Right ventricle myocardium inferior (tissue), 1 donor: ENCODE data around the gene UFD1. TPM values are rescaled to one million over a fixed set of nuclear protein-coding genes. Genes with fewer than 3 reads are reported as not detected.
"Not testable (repeated sequence)": the region's sequence is repeated elsewhere in the genome, so short reads cannot be mapped to it uniquely, and the experiment has no call there.

Experiments used
- ATAC-seq: fragments of 200-7000 bp; cut with Tn5 transposase; one replicate; pipeline ENCODE4 v1.9.1; 2020; ENCODE audit warnings: mild to moderate bottlenecking, moderate library complexity
- DNase-seq: peaks from one replicate; pipeline ENCODE4 v3.0.0; 2021; ENCODE audit errors: missing footprints
- intact Hi-C: fragments of 100-400 bp; cut with DNase I; formaldehyde crosslinking; loops from one replicate; pipeline ENCODE4 v1.11.0; 2022
- total RNA-seq: library from RNA; stranded (reverse); fragmentation: NEBNext Ultra II Directional; extraction: Animal tissue kit (Norgen Biotek cat#: 25700); gene quantifications from one replicate; pipeline ENCODE4 v1.2.1, GENCODE V29; 2021
- donor health status: DM: no; HTN: yes; CAD: no; lungs with severe emphysema.

Gene UFD1
- total RNA-seq, 1 donor from 2014 or later = 45.8 TPM

DNA sequence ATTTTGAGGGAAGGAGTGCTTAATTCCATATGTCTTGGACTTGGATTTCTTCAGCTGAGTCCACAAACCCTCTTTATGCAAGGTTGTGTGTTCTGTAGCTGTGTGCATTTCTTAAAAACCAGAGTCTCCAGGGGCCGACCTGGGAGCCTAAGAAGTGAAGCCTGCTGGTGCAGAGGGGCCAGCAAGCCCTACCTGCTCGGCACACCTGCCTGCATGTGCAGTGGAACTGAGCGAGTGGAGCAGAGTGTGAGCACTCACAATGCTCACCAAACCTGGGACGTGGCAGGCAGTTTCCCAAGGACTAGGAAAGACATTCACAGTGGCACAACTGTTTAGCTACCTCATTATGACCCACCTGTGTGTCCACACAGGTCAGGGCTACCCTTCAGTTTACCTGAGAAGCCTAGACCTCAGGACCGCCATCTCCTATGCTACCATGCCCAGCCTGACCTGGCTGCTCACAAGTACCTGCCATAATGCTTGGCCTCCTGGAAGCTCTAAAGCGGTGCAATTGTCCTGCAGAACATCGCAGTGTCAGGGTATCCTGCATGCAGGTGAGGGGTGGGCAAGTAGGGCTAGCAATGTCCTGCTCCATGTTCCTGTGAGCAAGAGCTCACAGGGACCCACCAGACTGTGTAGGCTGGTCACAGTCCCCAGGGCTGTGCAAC is 35.3 kb downstream of the UFD1 start:
- DNase-seq (no peak), ATAC-seq (no peak)
- intact Hi-C loops = no loop called here

DNA sequence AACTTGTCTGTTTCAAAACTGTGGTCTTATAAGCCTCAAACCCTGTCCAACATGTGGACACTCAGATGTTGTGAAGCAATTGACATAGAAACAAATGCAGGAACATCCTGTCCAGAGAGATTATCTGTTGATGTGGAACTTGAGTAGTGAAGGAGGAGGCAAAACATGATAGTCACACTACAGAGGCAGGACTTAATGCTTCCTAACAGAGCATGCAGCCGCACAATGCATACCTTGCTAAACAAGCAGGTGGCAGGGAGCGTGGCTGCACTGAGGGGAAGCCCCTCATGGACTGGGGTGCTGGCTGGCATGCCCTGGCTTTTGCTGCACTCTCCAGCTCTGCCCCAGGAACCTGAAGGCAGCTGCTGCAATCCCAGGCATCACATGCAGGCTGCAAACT is 36.8 kb downstream of the UFD1 start:
- intact Hi-C loops = no loop called here
- ATAC-seq = no peak
- DNase-seq = no peak

GRCh38 chr22:19440411-19441195 is 38.4 kb downstream of the UFD1 start:
- ATAC-seq = peak; percentile 29
- intact Hi-C loops = no loop called here

DNA sequence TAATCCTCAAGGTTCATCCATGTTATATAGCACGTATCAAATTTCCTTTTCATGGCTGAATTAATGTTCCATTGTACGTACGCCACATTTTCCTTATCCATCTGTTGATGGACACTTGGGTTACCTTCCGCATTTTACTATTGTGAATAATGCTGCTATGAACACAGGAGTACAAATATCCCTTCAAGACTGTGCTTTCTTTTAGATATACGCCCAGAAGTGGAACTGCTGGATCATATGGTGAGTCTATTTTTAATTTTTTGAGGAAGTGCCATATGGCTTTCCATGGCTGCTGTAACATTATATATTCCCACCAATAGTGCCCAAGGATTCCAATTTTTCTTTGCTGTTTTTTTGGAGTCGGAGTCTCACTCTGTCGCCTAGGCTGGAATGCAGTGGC is 40.7 kb downstream of the UFD1 start:
- intact Hi-C loops = loop anchor here (10.0 kb wide), 1 partner anchor 293 kb away; the partner anchor contains the start of gene ESS2
- no peak for ATAC-seq
- no peak for DNase-seq

More at GRCh38 chr22:19440411-19441195, 38.4 kb downstream of the UFD1 start:
- DNase-seq = no peak

- DNase-seq, ATAC-seq: not testable (repeated sequence)
- intact Hi-C loops = loop anchor here (10.0 kb wide), 1 partner anchor 292 kb away; the partner anchor contains the start of gene ESS2
These were observed 42.4 kb downstream of the UFD1 start for GRCh38 chr22:19436444-19437161.

GRCh38 chr22:19434829-19435580 is 44.0 kb downstream of the UFD1 start:
- intact Hi-C loops = loop anchor here (5.0 to 10.0 kb wide), 2 partner anchors 143 to 290 kb away; partner anchors contain the start of genes CLTCL1 and ESS2
- ATAC-seq = no peak
- DNase-seq = no peak

- ATAC-seq = no peak
- intact Hi-C loops = loop anchor here (5.0 to 10.0 kb wide), 2 partner anchors 142 to 290 kb away; partner anchors contain the start of genes CLTCL1 and ESS2
- no peak for DNase-seq
These were observed 44.6 kb downstream of the UFD1 start for GRCh38 chr22:19434401-19434800.

DNA sequence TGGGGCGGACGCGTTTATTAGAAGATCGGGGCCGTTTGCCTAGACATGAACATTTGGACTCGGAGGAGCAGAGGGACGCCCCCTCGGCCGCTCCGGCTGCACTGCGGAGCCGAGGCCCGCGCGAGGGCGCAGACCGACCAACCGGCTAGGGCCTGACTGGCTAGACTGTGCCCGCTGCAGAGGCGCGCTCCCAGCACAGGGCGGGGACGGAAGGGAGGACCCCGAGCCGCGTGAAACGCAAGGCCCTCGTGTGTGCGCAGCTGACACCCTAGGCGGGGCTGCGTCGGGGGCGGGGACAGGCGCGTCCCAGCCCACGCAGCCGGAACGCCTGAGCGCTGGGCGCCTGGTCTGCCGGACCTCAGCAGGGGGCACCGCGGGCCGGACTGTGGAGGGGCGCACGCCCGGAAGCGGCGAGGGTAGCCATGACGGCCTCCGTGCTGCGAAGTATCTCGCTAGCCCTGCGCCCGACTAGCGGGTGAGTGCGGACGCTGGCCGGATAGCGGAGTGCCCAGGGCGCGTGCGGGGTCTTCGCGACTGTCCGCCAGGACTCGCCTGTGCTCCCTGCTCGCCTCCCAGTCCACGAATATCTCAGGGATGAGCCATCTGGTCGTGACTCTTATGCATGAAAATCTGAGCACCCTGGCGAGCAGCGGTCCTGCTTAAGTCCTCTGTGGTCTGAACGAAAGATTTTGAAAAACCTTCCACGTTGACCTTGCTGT is 46.7 kb downstream of the UFD1 start, which contains the start of gene MRPL40:
Gene MRPL40, plus strand, starts transcription at position 413 of the 719 bp plus-strand sequence. Its CDS starts 10 bp downstream, at position 423.
- peak; percentile 98 for DNase-seq
- ATAC-seq = peak; percentile 98
- intact Hi-C loops = loop anchor here (1.0 to 10.0 kb wide), 4 partner anchors 15 to 287 kb away; partner anchors contain the start of genes C22orf39, CDC45, CLTCL1 and ESS2

- DNase-seq = peak; percentile 93
- ATAC-seq = peak; percentile 76
- intact Hi-C loops = loop anchor here (1.0 to 10.0 kb wide), 4 partner anchors 16 to 287 kb away; partner anchors contain the start of genes C22orf39, CDC45, CLTCL1 and ESS2
These were observed 47.3 kb downstream of the UFD1 start, which contains the start of gene HIRA for GRCh38 chr22:19431649-19432132. HIRA (minus strand) TSS chr22:19431733; CDS start chr22:19431476, 257 bp downstream.

DNA sequence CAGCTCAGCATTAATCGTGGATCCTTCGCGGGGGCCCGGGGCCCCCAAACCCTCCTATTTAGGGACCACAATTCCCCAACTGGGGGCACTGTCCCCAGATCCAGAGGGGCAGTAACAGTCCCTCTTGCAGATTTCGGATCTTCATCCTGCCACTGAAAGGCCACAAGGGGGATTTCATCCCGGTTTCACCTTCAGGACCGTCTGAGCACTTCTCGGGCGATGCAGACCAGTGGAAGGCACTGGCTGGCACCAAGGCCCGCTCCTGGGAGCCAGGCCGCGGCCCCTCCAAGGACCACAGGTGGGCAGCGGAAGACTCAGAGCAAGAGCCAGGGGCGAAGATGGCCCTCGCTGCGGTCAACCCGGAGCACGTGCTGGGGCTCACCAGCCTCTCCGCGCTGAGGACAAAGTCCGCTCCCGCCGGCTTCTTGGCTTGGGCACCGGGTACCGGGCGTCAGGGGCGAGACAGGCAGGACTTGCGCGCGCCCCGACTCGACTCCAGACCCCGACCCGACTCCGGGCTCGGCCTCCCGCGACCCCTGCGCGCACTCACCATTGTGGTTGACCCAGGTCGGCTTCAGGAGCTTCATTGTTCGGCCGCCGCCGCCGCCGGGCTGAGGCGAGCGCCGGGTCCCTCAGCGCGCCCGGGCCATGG is 48.0 kb downstream of the UFD1 start:
- DNase-seq = peak; percentile 75
- no peak for ATAC-seq
- intact Hi-C loops = loop anchor here (5.0 to 10.0 kb wide), 2 partner anchors 139 to 286 kb away; partner anchors contain the start of genes CLTCL1 and ESS2

DNA sequence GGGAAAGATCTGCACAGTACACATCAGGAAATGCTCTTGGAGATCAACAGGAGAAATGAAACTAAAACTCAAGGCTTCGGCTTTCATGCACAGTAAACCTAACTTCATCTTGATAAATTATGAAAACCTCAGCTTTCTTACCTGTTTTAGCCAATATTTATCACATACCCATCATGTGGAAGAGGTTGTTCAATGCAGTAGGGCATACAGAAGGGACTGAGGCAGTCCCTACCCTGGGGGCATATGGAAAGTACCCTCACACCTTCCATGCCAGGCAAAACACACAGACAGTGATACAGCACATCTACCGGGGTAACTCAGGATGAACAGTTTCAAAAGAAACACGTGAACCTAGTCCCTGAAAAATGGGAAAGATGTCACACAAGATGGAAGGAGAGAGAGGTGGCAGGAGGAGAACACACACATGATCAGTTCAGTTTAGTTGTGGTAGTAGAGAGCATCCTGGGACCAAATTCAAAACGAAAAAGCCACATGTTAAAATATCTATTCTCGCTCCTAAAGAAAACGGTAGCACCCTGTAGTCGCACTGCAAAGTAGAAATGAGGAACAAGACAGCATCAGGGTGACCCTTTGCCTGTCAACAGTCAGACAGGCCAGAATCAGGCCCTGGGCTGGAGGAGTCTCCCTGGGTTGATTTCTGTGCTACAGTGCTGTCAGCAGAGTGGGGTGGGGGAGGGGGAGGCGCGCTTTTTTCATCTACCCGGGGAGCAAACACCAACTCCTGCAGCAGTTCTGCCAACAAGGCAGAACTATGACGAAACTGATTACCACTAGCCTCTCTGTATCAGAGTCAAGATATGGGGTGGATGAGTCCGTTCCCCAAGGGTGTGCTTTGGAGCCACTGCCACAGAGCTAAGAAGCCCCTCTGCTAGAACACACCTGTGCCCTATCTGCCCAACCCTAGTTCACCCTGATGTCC is 48.8 kb downstream of the UFD1 start:
- intact Hi-C loops = loop anchor here (5.0 to 10.0 kb wide), 3 partner anchors 138 to 642 kb away; partner anchors contain the start of genes CLTCL1 and ESS2
- ATAC-seq = no peak

GRCh38 chr22:19424186-19424500 is 54.9 kb downstream of the UFD1 start:
- ATAC-seq (no peak), DNase-seq (no peak)
- intact Hi-C loops = no loop called here

More for the DNA sequence above, 48.8 kb downstream of the UFD1 start:
- no peak for DNase-seq

DNA sequence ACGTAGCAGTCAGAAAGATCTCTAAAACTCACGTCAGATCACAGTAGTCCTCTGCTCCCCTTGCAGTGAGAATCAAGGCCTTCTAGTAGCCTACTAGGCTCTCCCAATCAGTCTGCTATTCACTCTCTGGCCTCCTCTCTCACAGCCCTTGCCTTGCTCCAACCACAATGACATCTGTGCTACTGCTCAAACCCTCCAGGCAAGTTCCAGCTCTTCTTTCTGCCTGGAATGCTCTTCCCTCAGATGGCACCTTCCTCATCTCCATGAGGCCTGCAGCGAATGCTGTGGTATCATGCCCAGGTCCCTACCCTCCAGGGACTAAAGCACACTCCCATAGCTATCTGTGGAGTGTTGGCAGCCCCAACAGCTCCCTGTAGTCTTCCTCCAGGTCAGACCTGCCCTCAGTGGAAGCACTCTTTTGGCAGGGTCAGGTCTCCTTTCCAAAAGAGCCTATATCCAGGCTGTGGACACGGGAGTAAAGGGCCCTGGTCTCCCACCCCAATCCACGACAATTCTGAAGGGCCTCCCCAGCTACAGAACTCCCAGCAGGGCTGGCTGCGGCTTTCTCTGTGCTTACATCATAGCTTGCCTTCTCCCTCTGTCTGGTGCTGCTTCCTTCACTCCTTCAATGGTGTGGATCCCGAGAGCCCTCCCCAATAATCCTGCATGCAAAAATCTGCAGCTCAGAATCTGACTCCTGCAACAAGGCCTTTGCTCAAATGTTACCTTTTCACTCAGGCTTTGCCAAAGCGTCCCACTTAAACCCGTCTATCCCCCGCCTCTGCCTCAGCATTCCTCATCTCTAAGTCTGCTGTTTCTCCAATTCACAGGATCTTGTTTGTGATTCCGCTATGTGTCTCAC is 56.3 kb downstream of the UFD1 start:
- no peak for DNase-seq
- intact Hi-C loops = no loop called here
- no peak for ATAC-seq

DNA sequence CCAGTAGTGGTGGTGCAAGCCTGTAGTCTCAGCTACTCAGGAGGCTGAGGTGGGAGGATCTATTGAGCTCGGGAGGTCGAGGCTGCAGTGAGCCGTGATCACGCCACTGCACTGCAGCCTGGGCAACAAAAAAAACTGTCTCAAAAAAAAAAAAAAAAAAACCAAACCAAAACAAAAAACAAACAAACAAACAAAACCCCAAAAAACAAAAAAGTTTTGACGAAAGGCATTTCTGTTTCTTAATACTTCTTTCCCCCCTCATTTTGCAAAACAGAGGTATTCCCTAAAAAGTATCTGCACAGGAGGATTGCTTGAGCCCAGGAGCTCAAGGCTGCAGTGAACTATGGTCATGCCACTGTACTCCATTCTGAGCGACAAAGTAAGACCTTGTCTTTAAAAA is 58.7 kb downstream of the UFD1 start:
- intact Hi-C loops = no loop called here
- ATAC-seq (no peak), DNase-seq (no peak)
